ENCODE results near the gene ZNRF3. TPM values are rescaled to one million over a fixed set of nuclear protein-coding genes. Genes with fewer than 3 reads are reported as not detected.

ZNRF3 gene
- total and polyA plus RNA-seq, 7 donors = 2.2 to 8.5 (median 4.9) TPM

DNA sequence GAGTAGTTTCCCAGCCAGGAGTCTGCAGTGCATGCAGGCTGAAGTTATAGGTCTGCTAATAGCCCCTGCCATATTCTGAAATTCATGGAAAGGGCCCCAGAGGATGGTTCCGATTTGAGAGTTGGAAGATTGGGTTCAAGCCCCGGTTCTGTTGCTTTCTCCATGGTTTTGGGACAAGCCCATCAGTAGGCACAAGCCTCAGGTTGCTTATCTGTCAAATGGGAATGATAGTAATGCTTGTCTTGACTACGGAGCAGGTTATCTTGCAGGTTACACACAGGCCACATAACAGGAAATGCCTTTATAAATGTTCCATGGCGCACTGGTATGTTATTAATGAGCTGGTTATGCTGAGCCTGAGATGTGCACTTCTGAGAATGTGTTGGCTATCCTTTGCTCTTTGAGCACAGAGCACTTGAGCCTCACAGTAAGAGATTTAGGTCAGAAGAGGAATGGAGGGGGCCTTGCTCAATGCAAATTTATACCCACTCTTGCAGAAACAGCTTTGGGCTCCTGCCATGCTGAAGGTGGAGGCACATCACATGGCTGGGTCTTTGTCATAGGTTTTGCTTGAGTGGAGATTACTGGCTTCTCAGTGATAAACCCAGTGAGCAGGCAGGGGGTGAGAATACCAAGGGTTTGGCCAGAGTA lies 47.1 kb downstream of the ZNRF3 start:
- intact Hi-C loops (cut with DNase I) = no loop called here
- DNase-seq (no peak), ATAC-seq (peak; percentile 37 to 85 (median 80))
- 61 to 84% (median 63%) methylated on average over 4 of the region's 4 CpGs for WGBS, 3 donors
- no peak overlapping the region for H3K4me3 ChIP-seq
- H3K9me3 ChIP-seq = no peaks in the 10 kb centered on the region
- H3K4me1 ChIP-seq = peaks cover 25% of the 10 kb centered on the region
- no peaks in the 10 kb centered on the region for H3K27me3 ChIP-seq (ENCODE audit: insufficient read depth in 3 of 3, low read length in 2 of 3)
- H3K36me3 ChIP-seq (ENCODE audit: insufficient read depth in 1 of 2, low read depth in 1 of 2) = no peaks in the 10 kb centered on the region
- TF ChIP-seq, protein P1, sequence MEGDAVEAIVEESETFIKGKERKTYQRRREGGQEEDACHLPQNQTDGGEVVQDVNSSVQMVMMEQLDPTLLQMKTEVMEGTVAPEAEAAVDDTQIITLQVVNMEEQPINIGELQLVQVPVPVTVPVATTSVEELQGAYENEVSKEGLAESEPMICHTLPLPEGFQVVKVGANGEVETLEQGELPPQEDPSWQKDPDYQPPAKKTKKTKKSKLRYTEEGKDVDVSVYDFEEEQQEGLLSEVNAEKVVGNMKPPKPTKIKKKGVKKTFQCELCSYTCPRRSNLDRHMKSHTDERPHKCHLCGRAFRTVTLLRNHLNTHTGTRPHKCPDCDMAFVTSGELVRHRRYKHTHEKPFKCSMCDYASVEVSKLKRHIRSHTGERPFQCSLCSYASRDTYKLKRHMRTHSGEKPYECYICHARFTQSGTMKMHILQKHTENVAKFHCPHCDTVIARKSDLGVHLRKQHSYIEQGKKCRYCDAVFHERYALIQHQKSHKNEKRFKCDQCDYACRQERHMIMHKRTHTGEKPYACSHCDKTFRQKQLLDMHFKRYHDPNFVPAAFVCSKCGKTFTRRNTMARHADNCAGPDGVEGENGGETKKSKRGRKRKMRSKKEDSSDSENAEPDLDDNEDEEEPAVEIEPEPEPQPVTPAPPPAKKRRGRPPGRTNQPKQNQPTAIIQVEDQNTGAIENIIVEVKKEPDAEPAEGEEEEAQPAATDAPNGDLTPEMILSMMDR (IDR thresholded peaks at IDR 0.05) = no peak
- H3K27ac ChIP-seq = no peak overlapping the region

DNA sequence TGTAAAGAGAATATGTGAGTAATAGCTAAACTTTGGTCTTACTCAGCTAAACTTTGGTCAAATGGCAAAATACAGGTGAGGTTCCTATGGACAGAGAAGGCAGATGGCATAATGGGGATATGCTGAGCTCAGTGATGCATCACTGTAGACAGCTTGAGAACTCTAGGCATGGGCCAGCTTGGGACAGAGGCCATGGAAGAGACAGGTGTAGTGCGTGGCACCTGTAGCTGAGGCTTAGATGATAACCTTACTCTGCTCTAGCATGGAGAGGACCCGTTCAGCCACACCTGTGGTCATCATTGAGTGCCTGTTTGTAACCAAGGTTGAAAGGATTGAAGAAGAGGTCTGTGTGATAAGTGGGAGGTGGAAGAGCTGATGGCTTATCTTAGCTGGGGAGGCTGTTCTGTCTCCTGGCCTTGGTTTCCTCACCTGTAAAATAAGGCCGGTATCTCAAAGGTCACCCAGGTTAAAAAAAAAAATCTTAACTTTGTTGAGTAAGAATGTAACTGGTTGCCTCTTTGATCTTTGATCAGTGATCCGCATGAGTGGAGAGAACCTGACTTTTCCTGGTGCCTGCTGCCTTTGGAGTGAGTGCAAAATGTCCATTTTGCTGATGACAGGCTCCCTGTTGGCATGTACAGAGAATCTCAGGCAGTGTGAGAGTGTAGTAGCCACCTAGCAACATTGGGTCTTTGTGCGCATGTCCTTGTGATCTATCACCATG lies 48.6 kb downstream of the ZNRF3 start:
- Histone ChIP-seq H3K9me3 (no peaks in the 10 kb centered on the region), H3K36me3 (ENCODE audit: insufficient read depth in 1 of 2, low read depth in 1 of 2) (no peaks in the 10 kb centered on the region), H3K4me1 (peaks cover 31% of the 10 kb centered on the region), H3K4me3 (no peak overlapping the region), H3K27me3 (ENCODE audit: insufficient read depth in 3 of 3, low read length in 2 of 3) (no peaks in the 10 kb centered on the region), H3K27ac (no peak overlapping the region)
- ATAC-seq (no peak), DNase-seq (no peak)
- 95 to 100% (median 96%) methylated on average over 5 of the region's 5 CpGs for WGBS, 3 donors
- TF ChIP-seq, protein P1 (IDR thresholded peaks at IDR 0.05) = no peak
- intact Hi-C loops (cut with DNase I) = no loop called here

DNA sequence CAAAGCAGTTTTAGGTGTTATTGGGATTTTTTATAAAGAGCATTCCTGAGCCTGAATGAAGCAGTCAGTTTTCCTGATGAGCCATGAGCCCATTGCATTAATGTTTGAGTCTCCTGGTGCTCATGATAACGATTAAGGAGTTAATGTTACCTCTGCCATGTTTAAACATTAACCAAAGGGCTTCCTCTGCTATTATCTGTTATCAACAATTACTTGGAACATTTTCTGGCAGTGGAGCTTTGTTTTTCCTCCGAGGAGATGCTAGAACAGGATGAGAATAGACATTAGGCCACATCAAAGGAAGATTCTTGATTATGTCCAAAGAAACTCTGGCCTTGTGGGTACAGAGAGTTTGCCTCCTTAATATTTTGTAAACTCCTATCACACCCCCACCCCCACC lies 49.9 kb downstream of the ZNRF3 start:
- ATAC-seq = no peak
- 65 to 73% (median 68%) methylated on average over 2 of the region's 2 CpGs for WGBS, 3 donors
- DNase-seq = no peak
- TF ChIP-seq, protein P1 (IDR thresholded peaks at IDR 0.05) = no peak
- Histone ChIP-seq H3K27me3 (ENCODE audit: insufficient read depth in 3 of 3, low read length in 2 of 3) (no peaks in the 10 kb centered on the region), H3K4me3 (no peak overlapping the region), H3K4me1 (peaks cover 29% of the 10 kb centered on the region), H3K27ac (no peak overlapping the region), H3K36me3 (ENCODE audit: insufficient read depth in 1 of 2, low read depth in 1 of 2) (no peaks in the 10 kb centered on the region), H3K9me3 (no peaks in the 10 kb centered on the region)
- intact Hi-C loops (cut with DNase I) = no loop called here

DNA sequence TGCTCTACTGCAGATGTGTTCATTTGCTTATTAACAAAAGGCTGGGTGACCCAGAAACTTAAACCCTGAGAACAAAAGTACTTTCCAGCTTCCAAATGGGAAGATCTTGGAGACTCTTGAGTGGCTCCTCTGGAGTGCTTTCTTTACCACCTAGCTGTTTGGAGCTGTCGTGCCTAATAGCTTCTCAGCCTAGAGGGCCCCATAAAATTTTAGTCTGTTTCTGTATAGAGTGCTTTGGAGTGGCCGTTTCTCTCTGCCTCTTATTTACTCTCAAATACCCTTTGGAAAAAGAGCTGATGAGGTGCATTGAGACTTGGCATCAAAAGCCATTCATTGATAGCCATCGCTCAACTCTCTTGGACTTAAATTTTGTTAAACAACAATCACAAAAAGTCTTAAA lies 50.7 kb downstream of the ZNRF3 start:
- Histone ChIP-seq H3K27me3 (ENCODE audit: insufficient read depth in 3 of 3, low read length in 2 of 3) (no peaks in the 10 kb centered on the region), H3K4me3 (no peak overlapping the region), H3K36me3 (ENCODE audit: insufficient read depth in 1 of 2, low read depth in 1 of 2) (no peaks in the 10 kb centered on the region), H3K4me1 (peaks cover 27% of the 10 kb centered on the region), H3K27ac (no peak overlapping the region), H3K9me3 (no peaks in the 10 kb centered on the region)
- WGBS, 3 donors = 87% methylated on average over 3 of the region's 3 CpGs
- ATAC-seq (no peak), DNase-seq (no peak)
- intact Hi-C loops (cut with DNase I) = no loop called here
- TF ChIP-seq, protein P1 (IDR thresholded peaks at IDR 0.05) = no peak
